ENCODE measurements around the gene SURF4. TPM values are rescaled to one million over a fixed set of nuclear protein-coding genes. Genes with fewer than 3 reads are reported as not detected.
A peak's percentile ranks its signal among the peaks of the same experiment; 100 is the strongest.

The SURF4 gene
- total and polyA plus RNA-seq, 2 of the 13 experiments (the other 11 are each of a cell fraction or from before 2014, with no cell fraction given) = 220 to 265 TPM

DNA sequence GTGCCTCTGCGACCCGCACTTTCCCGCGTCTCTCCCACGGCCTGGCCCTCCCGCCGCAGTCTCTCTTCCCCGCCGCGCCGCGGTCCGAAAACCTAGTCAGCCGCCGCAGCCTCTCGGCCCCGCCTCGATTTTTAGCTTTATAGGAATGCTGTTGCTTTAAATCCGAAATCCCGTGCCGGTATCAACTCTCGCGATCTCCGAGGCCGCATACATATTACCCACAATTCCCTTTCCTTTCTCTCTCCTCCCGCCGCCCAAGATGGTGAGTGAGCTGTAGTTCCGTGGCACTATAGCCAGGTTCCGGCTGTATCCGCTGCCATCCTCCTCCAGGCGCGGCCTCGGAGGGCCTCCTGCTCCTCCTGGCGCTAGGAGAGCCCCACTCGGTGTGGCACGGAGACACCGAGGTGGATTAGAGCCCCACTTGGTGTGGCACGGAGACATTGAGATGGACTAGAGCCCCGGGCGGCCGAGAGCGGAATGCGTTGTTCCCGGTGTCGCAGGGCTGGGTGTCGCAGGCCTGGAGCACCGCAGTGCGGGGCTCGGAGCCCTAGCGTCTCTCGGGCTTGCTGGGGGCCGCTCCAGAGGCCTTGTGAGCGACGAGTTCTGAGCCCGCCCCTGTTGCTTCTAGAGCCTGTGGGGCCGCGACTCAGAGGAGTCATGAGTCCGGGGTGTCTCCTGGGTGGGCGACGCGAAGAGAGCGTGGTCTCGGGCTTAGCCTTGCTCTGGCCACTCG is 27.7 kb downstream of the SURF4 start, which contains the start of the genes MED22 and RPL7A (continued):
- TF ChIP-seq ZNF646 (CRISPR knock-in tag; IDR thresholded peaks at IDR 0.05) = no peak
- no peak for TF ChIP-seq DPF2 (CRISPR knock-in tag; IDR thresholded peaks at IDR 0.05; ENCODE audit: borderline replicate concordance, low read depth)
- no peak for TF ChIP-seq CHD4 (IDR thresholded peaks at IDR 0.05; ENCODE audit: borderline replicate concordance, low read length)
- no peak for TF ChIP-seq WIZ (CRISPR knock-in tag; IDR thresholded peaks at IDR 0.05)
- TF ChIP-seq, protein P1, sequence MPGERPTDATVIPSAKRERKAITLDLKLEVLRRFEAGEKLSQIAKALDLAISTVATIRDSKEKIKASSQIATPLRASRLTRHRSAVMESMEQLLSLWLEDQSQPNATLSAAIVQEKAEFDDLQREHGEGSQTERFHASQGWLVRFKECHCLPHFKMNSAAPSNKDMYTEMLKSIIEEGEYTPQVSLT (CRISPR knock-in tag; IDR thresholded peaks at IDR 0.05; ENCODE audit: borderline replicate concordance, low read depth) = no peak
- no peak for TF ChIP-seq ZNF383 (CRISPR knock-in tag; IDR thresholded peaks at IDR 0.05; ENCODE audit: borderline replicate concordance)
- TF ChIP-seq MAZ (IDR thresholded peaks at IDR 0.05; ENCODE audit: borderline replicate concordance, low read depth, low read length) = 0 out of 2 replicates have a peak, but pooled peaks have one; percentile 39
- TF ChIP-seq MAZ (CRISPR knock-in tag; IDR thresholded peaks at IDR 0.05; ENCODE audit: low read depth) = peak; percentile 81
- no peak for TF ChIP-seq ADNP (CRISPR knock-in tag; IDR thresholded peaks at IDR 0.05)
- no peak for TF ChIP-seq SATB2 (CRISPR knock-in tag; IDR thresholded peaks at IDR 0.05)
- TF ChIP-seq KDM2A (CRISPR knock-in tag; IDR thresholded peaks at IDR 0.05; ENCODE audit: borderline replicate concordance, low read depth) = peak; percentile 80
- TF ChIP-seq, protein P2, sequence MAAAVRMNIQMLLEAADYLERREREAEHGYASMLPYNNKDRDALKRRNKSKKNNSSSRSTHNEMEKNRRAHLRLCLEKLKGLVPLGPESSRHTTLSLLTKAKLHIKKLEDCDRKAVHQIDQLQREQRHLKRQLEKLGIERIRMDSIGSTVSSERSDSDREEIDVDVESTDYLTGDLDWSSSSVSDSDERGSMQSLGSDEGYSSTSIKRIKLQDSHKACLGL (CRISPR knock-in tag; IDR thresholded peaks at IDR 0.05) = peak; percentile 76
- no peak for TF ChIP-seq CENPT (CRISPR knock-in tag; IDR thresholded peaks at IDR 0.05; ENCODE audit: low read depth)
- no peak for TF ChIP-seq ZNF850 (CRISPR knock-in tag; conservative IDR thresholded peaks at IDR 0.05)
- TF ChIP-seq MLX (CRISPR knock-in tag; IDR thresholded peaks at IDR 0.05) = no peak
- no peak for TF ChIP-seq PCBP1 (IDR thresholded peaks at IDR 0.05; ENCODE audit: borderline replicate concordance, low read depth, low read length)
- peak; percentile 89 for TF ChIP-seq ZSCAN31 (CRISPR knock-in tag; IDR thresholded peaks at IDR 0.05; ENCODE audit: low read depth)
- no peak for TF ChIP-seq ZSCAN21 (CRISPR knock-in tag; IDR thresholded peaks at IDR 0.05; ENCODE audit: borderline replicate concordance)
- TF ChIP-seq ZBTB7B (CRISPR knock-in tag; IDR thresholded peaks at IDR 0.05) = no peak
- TF ChIP-seq KDM5B (CRISPR knock-in tag; IDR thresholded peaks at IDR 0.05; ENCODE audit: borderline replicate concordance) = peak; percentile 85; the same call in 1 of the 2 replicates
- peak; percentile 71; the same call in 1 of the 2 replicates for TF ChIP-seq RFXAP (CRISPR knock-in tag; IDR thresholded peaks at IDR 0.05; ENCODE audit: borderline replicate concordance)
- TF ChIP-seq HNRNPLL (IDR thresholded peaks at IDR 0.05; ENCODE audit: low read depth, low read length, poor library complexity, severe bottlenecking) = peak; percentile 11
